Measurements from ENCODE around the gene RIPOR1.
A peak's percentile ranks its signal among the peaks of the same experiment; 100 is the strongest.
"Not testable (repeated sequence)": the region's sequence is repeated elsewhere in the genome, so short reads cannot be mapped to it uniquely, and the experiment has no call there.

The RIPOR1 gene

GRCh38 chr16:67528222-67528869 is at the start of gene RIPOR1:
Gene RIPOR1 (plus strand): TSS chr16:67528829. CDS start chr16:67538447, 9,618 bp downstream.
- DNase-seq, result peak; percentile 72

- DNase-seq, result peak; percentile 99
These were observed 47.6 kb upstream of the RIPOR1 start, which contains the start of gene ATP6V0D1 for GRCh38 chr16:67480833-67481560. Gene ATP6V0D1 (minus strand): TSS chr16:67481157. CDS start chr16:67481086, 71 bp downstream.

GRCh38 chr16:67481561-67482232 is 46.9 kb upstream of the RIPOR1 start:
- peak; percentile 77 for DNase-seq

- DNase-seq, result peak; percentile 58
These were observed 46.2 kb upstream of the RIPOR1 start for GRCh38 chr16:67482233-67482924.

GRCh38 chr16:67483150-67483549 is 45.5 kb upstream of the RIPOR1 start, which contains the start of gene AGRP:
Gene AGRP (minus strand): TSS chr16:67483547. CDS start chr16:67483398, 149 bp downstream.
- DNase-seq, result no peak

- DNase-seq, result no peak
These were observed 44.7 kb upstream of the RIPOR1 start for GRCh38 chr16:67483731-67484525.

GRCh38 chr16:67486805-67487204 is 41.8 kb upstream of the RIPOR1 start:
- no peak for DNase-seq

GRCh38 chr16:67487561-67487960 is 41.1 kb upstream of the RIPOR1 start:
- not testable (repeated sequence) for DNase-seq

- no peak for DNase-seq
These were observed 39.1 kb upstream of the RIPOR1 start for GRCh38 chr16:67489401-67490083.

- no peak for DNase-seq
These were observed 38.1 kb upstream of the RIPOR1 start for GRCh38 chr16:67490335-67491096.

GRCh38 chr16:67499106-67499505 is 29.5 kb upstream of the RIPOR1 start:
- no peak for DNase-seq

GRCh38 chr16:67504031-67505021 is 24.3 kb upstream of the RIPOR1 start:
- DNase-seq, result no peak

GRCh38 chr16:67506468-67506867 is 22.2 kb upstream of the RIPOR1 start:
- DNase-seq, result no peak

GRCh38 chr16:67509016-67509415 is 19.6 kb upstream of the RIPOR1 start:
- no peak for DNase-seq

- DNase-seq, result not testable (repeated sequence)
These were observed 14.7 kb upstream of the RIPOR1 start for GRCh38 chr16:67513892-67514291.

GRCh38 chr16:67514382-67514828 is 14.2 kb upstream of the RIPOR1 start:
- peak; percentile 80 for DNase-seq

- DNase-seq, result no peak
These were observed 12.1 kb upstream of the RIPOR1 start for GRCh38 chr16:67516296-67517154.

- DNase-seq, result no peak
These were observed 11.5 kb upstream of the RIPOR1 start for GRCh38 chr16:67517155-67517445.
